Uterus (tissue), 2 donors: ENCODE measurements around the gene WDR7.

ENCODE experiments used
- CTCF ChIP-seq, 4 experiments: fragments of 200-600 bp in 2 of 4; fragments of 450-650 bp in 2 of 4; sonication (generic) in 2 of 4; IDR thresholded peaks; one replicate each; pipeline ENCODE4 v1.5.1; 2016 to 2019; ENCODE audit warnings: antibody characterized with exemption in 4 of 4, mild to moderate bottlenecking in 2 of 4, moderate library complexity in 1 of 4
- POLR2A ChIP-seq, 2 donors: fragments of 450-650 bp; IDR thresholded peaks; one replicate each; pipeline ENCODE4 v1.6.1; 2016; ENCODE audit warnings: antibody characterized with exemption in 2 of 2, mild to moderate bottlenecking in 1 of 2, moderate library complexity in 1 of 2

GRCh38 chr18:57077786-57078552 is 426.8 kb downstream of the WDR7 start:
- TF ChIP-seq POLR2A (IDR thresholded peaks at IDR 0.05) (no peak), CTCF (IDR thresholded peaks at IDR 0.05) (no peak)
